ENCODE measurements around the gene TXNDC16.
"Not testable (repeated sequence)": the region's sequence is repeated elsewhere in the genome, so short reads cannot be mapped to it uniquely, and the experiment has no call there.

The TXNDC16 gene

GRCh38 chr14:52545584-52546317 lies 6.6 kb downstream of the TXNDC16 start:
- no peak for DNase-seq (ENCODE audit: low read depth, low spot score)

GRCh38 chr14:52538623-52539022 lies 13.7 kb downstream of the TXNDC16 start:
- DNase-seq (ENCODE audit: low read depth, low spot score), result no peak

- no peak for DNase-seq (ENCODE audit: low read depth, low spot score)
Measured at GRCh38 chr14:52536269-52536668, 16.0 kb downstream of the TXNDC16 start.

GRCh38 chr14:52531481-52531880 lies 20.8 kb downstream of the TXNDC16 start:
- no peak for DNase-seq (ENCODE audit: low read depth, low spot score)

GRCh38 chr14:52527052-52527451 lies 25.3 kb downstream of the TXNDC16 start:
- DNase-seq (ENCODE audit: low read depth, low spot score), result no peak

- DNase-seq (ENCODE audit: low read depth, low spot score), result no peak
Measured at GRCh38 chr14:52522581-52523345, 29.5 kb downstream of the TXNDC16 start.

GRCh38 chr14:52522033-52522432 lies 30.3 kb downstream of the TXNDC16 start:
- no peak for DNase-seq (ENCODE audit: low read depth, low spot score)

GRCh38 chr14:52514046-52514811 lies 38.1 kb downstream of the TXNDC16 start:
- DNase-seq (ENCODE audit: low read depth, low spot score), result no peak

GRCh38 chr14:52513249-52513648 lies 39.1 kb downstream of the TXNDC16 start:
- no peak for DNase-seq (ENCODE audit: low read depth, low spot score)

GRCh38 chr14:52494444-52494843 lies 57.9 kb downstream of the TXNDC16 start:
- no peak for DNase-seq (ENCODE audit: low read depth, low spot score)

GRCh38 chr14:52485350-52485960 lies 66.8 kb downstream of the TXNDC16 start:
- no peak for DNase-seq (ENCODE audit: low read depth, low spot score)

GRCh38 chr14:52481864-52482263 lies 70.4 kb downstream of the TXNDC16 start:
- DNase-seq (ENCODE audit: low read depth, low spot score), result no peak

- DNase-seq (ENCODE audit: low read depth, low spot score), result peak; percentile 32
Measured at GRCh38 chr14:52473557-52473956, 78.7 kb downstream of the TXNDC16 start.

GRCh38 chr14:52472728-52473127 lies 79.6 kb downstream of the TXNDC16 start:
- DNase-seq (ENCODE audit: low read depth, low spot score), result no peak

- not testable (repeated sequence) for DNase-seq (ENCODE audit: low read depth, low spot score)
Measured at GRCh38 chr14:52472251-52472650, 80.1 kb downstream of the TXNDC16 start.

- DNase-seq (ENCODE audit: low read depth, low spot score), result no peak
Measured at GRCh38 chr14:52467515-52468266, 84.6 kb downstream of the TXNDC16 start.

GRCh38 chr14:52464175-52464574 lies 88.1 kb downstream of the TXNDC16 start:
- DNase-seq (ENCODE audit: low read depth, low spot score), result no peak

- DNase-seq (ENCODE audit: low read depth, low spot score), result no peak
Measured at GRCh38 chr14:52463375-52463774, 88.9 kb downstream of the TXNDC16 start.

GRCh38 chr14:52461721-52462120 lies 90.6 kb downstream of the TXNDC16 start:
- no peak for DNase-seq (ENCODE audit: low read depth, low spot score)

GRCh38 chr14:52458721-52459085 lies 93.6 kb downstream of the TXNDC16 start:
- DNase-seq (ENCODE audit: low read depth, low spot score), result no peak

- no peak for DNase-seq (ENCODE audit: low read depth, low spot score)
Measured at GRCh38 chr14:52457411-52457810, 94.9 kb downstream of the TXNDC16 start.
